Loucy (cell line): ENCODE data around the gene LMOD3.

Experiments
- H2AFZ ChIP-seq: fragments of 200-600 bp; sonication (generic); 2 replicates; pipeline ENCODE4 v1.6.0; 2016; ENCODE audit warnings: antibody characterized with exemption, mild to moderate bottlenecking, low read length, moderate library complexity
- H3F3A ChIP-seq: fragments of 200-600 bp; 2 replicates; pipeline ENCODE4 v1.6.0; 2016; ENCODE audit warnings: antibody characterized with exemption, low read depth, mild to moderate bottlenecking
- H3K27me3 ChIP-seq: fragments of 200-600 bp; sonication (generic); 2 replicates; pipeline ENCODE4 v1.6.1; 2014; ENCODE audit warnings: low read length, mild to moderate bottlenecking; ENCODE audit not compliant: insufficient read depth, poor library complexity, severe bottlenecking
- H3K36me3 ChIP-seq: fragments of 200-600 bp; sonication (generic); 2 replicates; pipeline ENCODE4 v1.6.1; 2016; ENCODE audit warnings: low read length; ENCODE audit not compliant: insufficient read depth
- H3K4me1 ChIP-seq: fragments of 200-600 bp; sonication (generic); 2 replicates; pipeline ENCODE4 v1.5.1; 2014; ENCODE audit warnings: low read length, mild to moderate bottlenecking; ENCODE audit not compliant: insufficient read depth, poor library complexity, severe bottlenecking
- H3K4me2 ChIP-seq: fragments of 200-600 bp; sonication (generic); 2 replicates; pipeline ENCODE4 v1.6.0; 2014; ENCODE audit warnings: antibody characterized with exemption, low read length, low read depth, mild to moderate bottlenecking; ENCODE audit not compliant: poor library complexity, severe bottlenecking
- H3K4me3 ChIP-seq: fragments of 200-600 bp; sonication (generic); 2 replicates; pipeline ENCODE4 v1.5.1; 2014; ENCODE audit warnings: low read length, mild to moderate bottlenecking, mixed read lengths; ENCODE audit not compliant: poor library complexity, severe bottlenecking
- H3K79me2 ChIP-seq: fragments of 200-600 bp; sonication (generic); 2 replicates; pipeline ENCODE4 v1.6.1; 2014; ENCODE audit warnings: low read length; ENCODE audit not compliant: insufficient read depth
- H3K9ac ChIP-seq: fragments of 200-600 bp; sonication (generic); 2 replicates; pipeline ENCODE4 v1.6.0; 2014; ENCODE audit warnings: mild to moderate bottlenecking, low read depth, low read length, moderate library complexity; ENCODE audit not compliant: poor library complexity, severe bottlenecking
- H3K9me2 ChIP-seq: fragments of 200-600 bp; sonication (generic); replicated peaks from 2 replicates; pipeline ENCODE4 v1.6.1; 2016; ENCODE audit warnings: low read depth, low read length, mixed read lengths
- H3K9me3 ChIP-seq: fragments of 200-600 bp; sonication (generic); 2 replicates; pipeline ENCODE4 v1.6.1; 2014; ENCODE audit warnings: mild to moderate bottlenecking, antibody characterized with exemption, low read length, low read depth; ENCODE audit not compliant: insufficient read depth
- H4K20me1 ChIP-seq: fragments of 200-600 bp; sonication (generic); 2 replicates; pipeline ENCODE4 v1.6.0; 2014; ENCODE audit warnings: antibody characterized with exemption, low read length, mild to moderate bottlenecking; ENCODE audit not compliant: insufficient read depth, poor library complexity, severe bottlenecking
- CTCF ChIP-seq: fragments of 200-600 bp; sonication (generic); conservative IDR thresholded peaks from 2 replicates; pipeline ENCODE4 v1.5.1; 2014; ENCODE audit warnings: mild to moderate bottlenecking, antibody characterized with exemption, low read length
- EZH2phosphoT487 ChIP-seq: fragments of 200-600 bp; IDR thresholded peaks from 2 replicates; pipeline ENCODE4 v1.6.1; 2018; ENCODE audit warnings: antibody characterized with exemption, mild to moderate bottlenecking, moderate library complexity, borderline replicate concordance

Gene LMOD3

GRCh38 chr3:69066121-69066520 is 56.3 kb downstream of the LMOD3 start:
- H3K4me3 ChIP-seq: peak overlapping the region; percentile 56
- no peak overlapping the region for H2AFZ ChIP-seq
- no peak for TF ChIP-seq EZH2phosphoT487
- TF ChIP-seq CTCF: no peak
- 0 out of 2 replicates have a peak, but pooled peaks cover 6% of the 10 kb centered on the region for H3F3A ChIP-seq
- H4K20me1 ChIP-seq: no peaks in the 10 kb centered on the region
- peaks cover 46% of the 10 kb centered on the region for H3K4me1 ChIP-seq
- no peaks in the 10 kb centered on the region for H3K9me2 ChIP-seq
- H3K79me2 ChIP-seq: peaks cover 24% of the 10 kb centered on the region
- no peaks in the 10 kb centered on the region for H3K27me3 ChIP-seq
- H3K9me3 ChIP-seq: no peaks in the 10 kb centered on the region
- peaks cover 26% of the 10 kb centered on the region for H3K36me3 ChIP-seq
- peak overlapping the region; percentile 73 for H3K4me2 ChIP-seq
- H3K9ac ChIP-seq: peak overlapping the region; percentile 64

DNA sequence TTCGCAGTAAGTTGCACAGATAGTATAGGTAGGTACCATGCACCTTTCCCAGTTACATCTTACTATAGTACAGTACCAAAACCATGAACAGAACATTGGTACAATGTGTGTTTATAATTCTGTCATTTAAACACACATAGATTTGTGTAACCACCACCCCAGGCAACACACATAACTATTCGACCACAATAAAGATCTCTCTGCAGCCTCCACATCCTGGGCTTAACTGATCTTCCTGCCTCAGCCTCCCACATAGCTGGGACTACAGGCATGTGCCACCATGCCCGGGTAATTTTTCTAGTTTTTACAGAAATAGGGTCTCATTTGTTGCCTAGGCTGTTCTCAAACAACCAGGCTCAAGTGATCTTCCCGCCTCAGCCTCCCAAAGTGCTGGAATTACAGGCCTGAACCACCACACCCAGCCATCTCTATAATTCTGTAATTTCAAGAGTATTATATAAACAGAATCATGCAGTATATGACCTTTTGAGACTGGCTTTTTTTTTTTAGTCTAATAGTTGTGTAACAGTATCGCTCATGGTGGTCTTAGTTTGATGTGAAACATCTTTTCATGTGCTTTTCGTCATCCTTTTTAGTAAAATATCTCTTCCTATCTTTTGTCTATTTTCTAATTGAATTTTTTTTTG is 57.0 kb downstream of the LMOD3 start:
- Histone ChIP-seq H3K36me3 (peaks cover 33% of the 10 kb centered on the region), H3K79me2 (peaks cover 19% of the 10 kb centered on the region), H3K4me2 (peak overlapping the region; percentile 73), H2AFZ (no peak overlapping the region), H3K27me3 (no peaks in the 10 kb centered on the region), H3K4me3 (peak overlapping the region; percentile 56), H3K9me2 (no peaks in the 10 kb centered on the region), H3F3A (0 out of 2 replicates have a peak, but pooled peaks cover 6% of the 10 kb centered on the region), H3K9me3 (no peaks in the 10 kb centered on the region), H4K20me1 (no peaks in the 10 kb centered on the region), H3K4me1 (peaks cover 46% of the 10 kb centered on the region), H3K9ac (peak overlapping the region; percentile 64)
- TF ChIP-seq EZH2phosphoT487: no peak
- TF ChIP-seq CTCF: no peak

- H3F3A ChIP-seq: 0 out of 2 replicates have a peak, but pooled peaks cover 6% of the 10 kb centered on the region
- 0 out of 2 replicates have a peak, but pooled peaks cover 1% of the 10 kb centered on the region for H3K79me2 ChIP-seq
- H3K9me3 ChIP-seq: no peaks in the 10 kb centered on the region
- TF ChIP-seq CTCF: no peak
- no peak for TF ChIP-seq EZH2phosphoT487
- H4K20me1 ChIP-seq: no peaks in the 10 kb centered on the region
- no peaks in the 10 kb centered on the region for H3K27me3 ChIP-seq
- no peaks in the 10 kb centered on the region for H3K9me2 ChIP-seq
- peak overlapping the region; percentile 64 for H3K9ac ChIP-seq
- H3K4me1 ChIP-seq: peaks cover 48% of the 10 kb centered on the region
- H3K36me3 ChIP-seq: peaks cover 42% of the 10 kb centered on the region
- H3K4me3 ChIP-seq: no peak overlapping the region
- no peak overlapping the region for H2AFZ ChIP-seq
- H3K4me2 ChIP-seq: peak overlapping the region; percentile 73
Measured at GRCh38 chr3:69063636-69064035, 58.8 kb downstream of the LMOD3 start.
